ENCODE data around the gene BARX2. TPM values are rescaled to one million over a fixed set of nuclear protein-coding genes. Genes with fewer than 3 reads are reported as not detected.

The BARX2 gene
- total and polyA plus RNA-seq, 2 donors (not counting 3 experiments of a cell fraction or from before 2014, with no cell fraction given), result not detected

- TF ChIP-seq CTCF (IDR thresholded peaks at IDR 0.05; ENCODE audit: extremely low read depth in 1 of 2, insufficient read depth in 1 of 2, low read depth in 1 of 2, low read length in 2 of 2) (no peak), GATA2 (IDR thresholded peaks at IDR 0.05; ENCODE audit: insufficient read depth, insufficient read length, low read depth, low read length) (no peak), JUN (IDR thresholded peaks at IDR 0.05; ENCODE audit: borderline replicate concordance, insufficient read depth, insufficient read length, low read depth) (no peak), POLR2A (IDR thresholded peaks at IDR 0.05; ENCODE audit: low read depth, low read length) (no peak), MYC (IDR thresholded peaks at IDR 0.05; ENCODE audit: low read depth, low read length) (no peak), MAX (IDR thresholded peaks at IDR 0.05; ENCODE audit: insufficient read depth, insufficient read length) (no peak), POLR2AphosphoS5 (IDR thresholded peaks at IDR 0.05; ENCODE audit: insufficient read depth, low read depth, low read length) (no peak), FOS (IDR thresholded peaks at IDR 0.05; ENCODE audit: borderline replicate concordance, insufficient read depth, low read length) (no peak), EZH2 (IDR thresholded peaks at IDR 0.05; ENCODE audit: borderline replicate concordance, low read depth, low read length, severe bottlenecking) (no peak)
- ChIA-PET POLR2A (no interaction called here), CTCF (no interaction called here)
- intact Hi-C loops (cut with micrococcal nuclease), result no loop called here
- Histone ChIP-seq H2AFZ (ENCODE audit: low read depth, low read length) (no peak overlapping the region), H3K9ac (replicated peaks; ENCODE audit: extremely low read depth, insufficient read depth, low read length) (no peak overlapping the region), H3K4me2 (ENCODE audit: insufficient read depth, low read length) (no peak overlapping the region), H3K9me1 (replicated peaks; ENCODE audit: control insufficient read depth, extremely low read depth, insufficient read depth, low read length) (no peaks in the 10 kb centered on the region), H3K36me3 (ENCODE audit: control insufficient read depth in 2 of 2, extremely low read depth in 1 of 2, insufficient read depth in 2 of 2, low read length in 2 of 2) (no peaks in the 10 kb centered on the region), H3K4me1 (ENCODE audit: control insufficient read depth, extremely low read depth, insufficient read depth, low read length) (no peaks in the 10 kb centered on the region), H3K27me3 (ENCODE audit: control insufficient read depth in 2 of 2, insufficient read depth in 2 of 2, low read length in 2 of 2) (no peaks in the 10 kb centered on the region), H3K4me3 (replicated peaks in 1 of 3; ENCODE audit: insufficient read depth in 1 of 3, low read depth in 1 of 3, low read length in 3 of 3) (no peak overlapping the region), H3K9me3 (replicated peaks; ENCODE audit: control insufficient read depth, insufficient read depth, low read length) (no peaks in the 10 kb centered on the region), H3K27ac (ENCODE audit: insufficient read depth, low read depth, low read length) (no peak overlapping the region), H3K79me2 (ENCODE audit: control insufficient read depth, insufficient read depth, low read length) (no peaks in the 10 kb centered on the region), H4K20me1 (replicated peaks; ENCODE audit: control insufficient read depth, extremely low read depth, insufficient read depth, low read length) (no peaks in the 10 kb centered on the region)
- BruUV-seq (replicated peaks), result no TSS peak
- DNase-seq (ENCODE audit: low read depth, low spot score) (no peak), FAIRE-seq (no peak)
- dilution Hi-C loops (cut with MboI; ENCODE audit: extremely low pct_ligation_motif_present, low sequenced_read_pairs), result no loop called here
Measured at GRCh38 chr11:129419386-129419785, 43.7 kb downstream of the BARX2 start.

Data from endothelial cell of umbilical vein (primary cell).